Esophagus muscularis mucosa (tissue), 3 donors: Measurements from ENCODE around the gene ZNF35.

Experiments
- POLR2A ChIP-seq: fragments of 450-650 bp; IDR thresholded peaks from one replicate; pipeline ENCODE4 v1.6.1; 2017; ENCODE audit warnings: antibody characterized with exemption, moderate library complexity, mild to moderate bottlenecking, low read depth
- TF ChIP-seq, protein P1 (sequence below), 3 experiments: fragments of 200-600 bp in 2 of 3; fragments of 450-650 bp in 1 of 3; sonication (generic) in 2 of 3; IDR thresholded peaks; one replicate each; pipeline ENCODE4 v1.5.1; 2017 to 2019; ENCODE audit warnings: antibody characterized with exemption in 3 of 3, mild to moderate bottlenecking in 2 of 3, moderate library complexity in 1 of 3

DNA sequence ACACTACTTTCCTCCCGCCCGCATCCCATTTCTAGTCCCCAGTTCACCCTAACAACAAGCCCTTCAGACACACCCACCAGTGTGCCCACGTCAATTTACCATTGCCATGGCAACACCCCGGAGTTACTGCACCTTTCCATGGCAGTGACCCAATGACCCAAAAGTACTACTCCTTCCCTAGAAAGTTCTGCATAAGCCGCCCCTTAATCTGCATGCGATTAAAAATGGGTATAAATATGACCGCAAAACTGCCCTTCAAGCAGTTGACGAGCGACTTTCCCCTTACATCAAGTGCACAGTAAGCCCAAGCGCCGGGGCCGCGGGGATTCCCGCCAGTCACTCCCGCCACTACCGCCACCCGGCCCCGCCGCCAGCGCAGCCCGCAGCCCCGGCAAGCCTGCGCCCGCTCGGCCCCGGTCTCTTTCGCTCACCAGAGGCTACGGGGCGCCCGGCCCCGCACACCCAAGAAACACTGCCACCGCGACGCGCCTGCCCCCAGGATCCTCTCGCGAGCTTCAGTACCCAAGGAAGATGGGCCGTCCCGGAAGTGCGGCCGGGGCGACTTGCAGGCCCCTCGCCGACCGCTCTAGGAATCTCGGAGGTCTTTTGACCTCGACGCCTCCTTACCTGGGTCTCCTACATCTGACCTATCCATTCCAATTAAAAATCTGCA, 36.7 kb downstream of the ZNF35 start:
- no peak for TF ChIP-seq POLR2A
- TF ChIP-seq, protein P1, sequence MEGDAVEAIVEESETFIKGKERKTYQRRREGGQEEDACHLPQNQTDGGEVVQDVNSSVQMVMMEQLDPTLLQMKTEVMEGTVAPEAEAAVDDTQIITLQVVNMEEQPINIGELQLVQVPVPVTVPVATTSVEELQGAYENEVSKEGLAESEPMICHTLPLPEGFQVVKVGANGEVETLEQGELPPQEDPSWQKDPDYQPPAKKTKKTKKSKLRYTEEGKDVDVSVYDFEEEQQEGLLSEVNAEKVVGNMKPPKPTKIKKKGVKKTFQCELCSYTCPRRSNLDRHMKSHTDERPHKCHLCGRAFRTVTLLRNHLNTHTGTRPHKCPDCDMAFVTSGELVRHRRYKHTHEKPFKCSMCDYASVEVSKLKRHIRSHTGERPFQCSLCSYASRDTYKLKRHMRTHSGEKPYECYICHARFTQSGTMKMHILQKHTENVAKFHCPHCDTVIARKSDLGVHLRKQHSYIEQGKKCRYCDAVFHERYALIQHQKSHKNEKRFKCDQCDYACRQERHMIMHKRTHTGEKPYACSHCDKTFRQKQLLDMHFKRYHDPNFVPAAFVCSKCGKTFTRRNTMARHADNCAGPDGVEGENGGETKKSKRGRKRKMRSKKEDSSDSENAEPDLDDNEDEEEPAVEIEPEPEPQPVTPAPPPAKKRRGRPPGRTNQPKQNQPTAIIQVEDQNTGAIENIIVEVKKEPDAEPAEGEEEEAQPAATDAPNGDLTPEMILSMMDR (IDR thresholded peaks at IDR 0.05), result no peak
